Parathyroid adenoma (tissue), 2 donors: ENCODE data around the gene BMP7.

Experiments used
- H2AFZ ChIP-seq: fragments of 300-600 bp; sonication (generic); one replicate; pipeline ENCODE4 v1.7.0; 2017; ENCODE audit warnings: antibody characterized with exemption, mild to moderate bottlenecking
- H3K27ac ChIP-seq: fragments of 300-600 bp; sonication (generic); one replicate; pipeline ENCODE4 v1.7.0; 2017
- H3K27me3 ChIP-seq: fragments of 300-600 bp; sonication (generic); one replicate; pipeline ENCODE4 v1.7.0; 2017; ENCODE audit warnings: low read length; ENCODE audit not compliant: control insufficient read depth, insufficient read depth
- H3K36me3 ChIP-seq: fragments of 300-600 bp; sonication (generic); one replicate; pipeline ENCODE4 v1.7.0; 2017; ENCODE audit warnings: low read length; ENCODE audit not compliant: control insufficient read depth, insufficient read depth
- H3K4me1 ChIP-seq: fragments of 300-600 bp; sonication (generic); one replicate; pipeline ENCODE4 v1.7.0; 2017; ENCODE audit warnings: control low read depth
- H3K4me2 ChIP-seq: fragments of 300-600 bp; sonication (generic); one replicate; pipeline ENCODE4 v1.7.0; 2017; ENCODE audit warnings: low read length
- H3K4me3 ChIP-seq: fragments of 300-600 bp; sonication (generic); one replicate; pipeline ENCODE4 v1.7.0; 2017; ENCODE audit warnings: low read depth, low read length
- H3K79me2 ChIP-seq: fragments of 300-600 bp; sonication (generic); one replicate; pipeline ENCODE4 v1.7.0; 2017; ENCODE audit warnings: control low read depth
- H3K9ac ChIP-seq: fragments of 300-600 bp; sonication (generic); one replicate; pipeline ENCODE4 v1.7.0; 2017; ENCODE audit warnings: mild to moderate bottlenecking
- H3K9me3 ChIP-seq: fragments of 300-600 bp; sonication (generic); one replicate; pipeline ENCODE4 v1.7.0; 2017; ENCODE audit warnings: low read length; ENCODE audit not compliant: control insufficient read depth
- TF ChIP-seq, protein P1 (sequence below): fragments of 300-600 bp; sonication (generic); IDR thresholded peaks from one replicate; pipeline ENCODE4 v1.7.0; 2017; ENCODE audit warnings: antibody characterized with exemption, mild to moderate bottlenecking
- donor health status: primary hyperparathyroidism.

The BMP7 gene

DNA sequence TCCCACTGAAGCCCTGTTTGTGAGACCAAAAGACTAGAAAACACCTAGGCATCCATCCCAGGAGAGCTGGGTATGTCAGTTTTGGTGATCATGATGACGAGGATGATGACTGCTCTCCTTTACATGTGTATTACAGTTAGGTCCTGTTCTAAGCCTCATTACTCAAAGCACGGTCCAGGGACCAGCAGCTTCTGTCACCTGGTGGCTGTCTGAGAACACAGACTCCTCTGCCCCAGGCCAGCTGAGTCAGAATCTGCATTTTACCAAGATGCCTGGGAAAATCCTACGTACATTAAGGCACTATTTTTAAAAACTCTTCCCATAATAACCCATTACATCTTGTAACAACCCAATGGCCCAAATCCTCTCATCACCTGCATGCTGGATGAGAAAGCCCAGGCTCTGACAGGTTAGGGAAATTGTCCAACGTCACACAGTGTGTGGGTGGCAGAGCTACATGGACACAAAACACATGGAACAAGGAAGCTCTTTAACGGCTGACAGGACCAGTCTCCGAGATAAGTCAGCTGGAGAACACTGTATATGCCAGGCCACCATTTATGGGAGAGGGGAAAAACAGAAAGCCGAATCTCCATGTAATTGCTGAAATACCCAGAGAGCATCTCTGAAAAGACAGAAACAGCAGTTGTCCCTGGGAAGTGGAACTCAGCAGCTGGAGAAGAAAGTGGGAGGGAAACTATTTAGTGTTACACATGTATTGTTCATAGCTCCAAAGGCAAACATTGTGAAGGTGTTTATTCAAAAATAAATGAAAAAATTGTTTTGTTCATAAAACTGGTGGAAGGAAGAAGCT lies 65.4 kb downstream of the BMP7 start:
- no peak overlapping the region for H3K4me2 ChIP-seq
- no peaks in the 10 kb centered on the region for H3K36me3 ChIP-seq
- no peak overlapping the region for H3K27ac ChIP-seq
- no peak overlapping the region for H3K4me3 ChIP-seq
- H3K27me3 ChIP-seq, result no peaks in the 10 kb centered on the region
- TF ChIP-seq, protein P1, sequence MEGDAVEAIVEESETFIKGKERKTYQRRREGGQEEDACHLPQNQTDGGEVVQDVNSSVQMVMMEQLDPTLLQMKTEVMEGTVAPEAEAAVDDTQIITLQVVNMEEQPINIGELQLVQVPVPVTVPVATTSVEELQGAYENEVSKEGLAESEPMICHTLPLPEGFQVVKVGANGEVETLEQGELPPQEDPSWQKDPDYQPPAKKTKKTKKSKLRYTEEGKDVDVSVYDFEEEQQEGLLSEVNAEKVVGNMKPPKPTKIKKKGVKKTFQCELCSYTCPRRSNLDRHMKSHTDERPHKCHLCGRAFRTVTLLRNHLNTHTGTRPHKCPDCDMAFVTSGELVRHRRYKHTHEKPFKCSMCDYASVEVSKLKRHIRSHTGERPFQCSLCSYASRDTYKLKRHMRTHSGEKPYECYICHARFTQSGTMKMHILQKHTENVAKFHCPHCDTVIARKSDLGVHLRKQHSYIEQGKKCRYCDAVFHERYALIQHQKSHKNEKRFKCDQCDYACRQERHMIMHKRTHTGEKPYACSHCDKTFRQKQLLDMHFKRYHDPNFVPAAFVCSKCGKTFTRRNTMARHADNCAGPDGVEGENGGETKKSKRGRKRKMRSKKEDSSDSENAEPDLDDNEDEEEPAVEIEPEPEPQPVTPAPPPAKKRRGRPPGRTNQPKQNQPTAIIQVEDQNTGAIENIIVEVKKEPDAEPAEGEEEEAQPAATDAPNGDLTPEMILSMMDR, result no peak
- H3K9ac ChIP-seq, result no peak overlapping the region
- H3K79me2 ChIP-seq, result no peaks in the 10 kb centered on the region
- no peaks in the 10 kb centered on the region for H3K4me1 ChIP-seq
- H3K9me3 ChIP-seq, result no peaks in the 10 kb centered on the region
- H2AFZ ChIP-seq, result no peak overlapping the region

GRCh38 chr20:57199656-57200405 lies 66.6 kb downstream of the BMP7 start:
- no peaks in the 10 kb centered on the region for H3K4me1 ChIP-seq
- H3K27ac ChIP-seq, result no peak overlapping the region
- no peak overlapping the region for H3K4me3 ChIP-seq
- H3K36me3 ChIP-seq, result no peaks in the 10 kb centered on the region
- TF ChIP-seq, protein P1, result no peak
- no peak overlapping the region for H3K4me2 ChIP-seq
- H3K9me3 ChIP-seq, result no peaks in the 10 kb centered on the region
- no peak overlapping the region for H2AFZ ChIP-seq
- no peak overlapping the region for H3K9ac ChIP-seq
- no peaks in the 10 kb centered on the region for H3K27me3 ChIP-seq
- no peaks in the 10 kb centered on the region for H3K79me2 ChIP-seq

DNA sequence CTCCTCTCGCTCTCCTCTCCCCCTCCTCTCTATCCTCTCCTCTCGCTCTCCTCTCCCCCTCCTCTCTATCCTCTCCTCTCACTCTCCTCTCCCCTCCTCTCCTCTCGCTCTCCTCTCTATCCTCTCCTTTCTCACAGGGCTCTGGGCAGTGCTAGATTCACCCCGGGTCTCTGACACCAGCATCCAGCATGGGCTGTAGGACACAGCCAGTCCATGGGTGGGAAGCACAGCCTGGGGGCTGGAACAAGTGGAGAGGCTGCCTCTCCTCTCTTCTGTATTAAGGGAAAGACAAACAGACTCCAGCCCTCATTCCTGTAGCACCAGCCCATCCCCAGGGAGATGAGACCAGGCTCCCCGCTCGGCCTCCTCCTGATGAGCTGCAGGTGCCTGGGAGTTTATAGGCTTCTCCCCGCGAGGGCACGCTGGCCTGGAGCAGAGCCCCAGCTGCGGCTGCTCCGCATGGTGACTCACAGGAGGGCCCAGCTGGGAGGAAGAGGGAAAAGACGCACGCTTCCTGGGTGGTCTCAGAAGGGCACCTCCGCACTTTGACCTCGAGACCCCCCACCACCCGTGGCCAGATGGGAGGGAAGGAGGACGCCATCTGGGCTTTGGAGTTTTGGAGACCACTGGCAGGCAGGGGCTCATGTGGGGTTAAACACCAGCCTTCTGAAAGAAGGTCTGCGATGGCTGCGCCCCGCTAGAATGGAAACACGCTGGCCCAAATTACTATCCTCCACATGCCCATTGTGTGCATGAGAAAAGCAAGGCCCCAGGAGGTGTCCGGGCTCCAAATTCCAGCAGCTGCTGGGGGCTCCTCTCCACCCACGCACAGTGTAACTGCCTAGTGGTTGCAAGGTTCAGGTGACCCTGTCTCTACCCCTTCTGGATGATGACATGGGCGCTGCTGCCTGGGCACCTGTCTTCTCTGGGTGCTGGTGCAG lies 68.0 kb downstream of the BMP7 start:
- H3K9me3 ChIP-seq, result no peaks in the 10 kb centered on the region
- H3K36me3 ChIP-seq, result no peaks in the 10 kb centered on the region
- no peak overlapping the region for H3K27ac ChIP-seq
- H3K27me3 ChIP-seq, result no peaks in the 10 kb centered on the region
- H3K79me2 ChIP-seq, result no peaks in the 10 kb centered on the region
- no peak overlapping the region for H3K4me3 ChIP-seq
- no peak overlapping the region for H2AFZ ChIP-seq
- H3K4me2 ChIP-seq, result no peak overlapping the region
- H3K9ac ChIP-seq, result no peak overlapping the region
- H3K4me1 ChIP-seq, result no peaks in the 10 kb centered on the region
- TF ChIP-seq, protein P1, result no peak

DNA sequence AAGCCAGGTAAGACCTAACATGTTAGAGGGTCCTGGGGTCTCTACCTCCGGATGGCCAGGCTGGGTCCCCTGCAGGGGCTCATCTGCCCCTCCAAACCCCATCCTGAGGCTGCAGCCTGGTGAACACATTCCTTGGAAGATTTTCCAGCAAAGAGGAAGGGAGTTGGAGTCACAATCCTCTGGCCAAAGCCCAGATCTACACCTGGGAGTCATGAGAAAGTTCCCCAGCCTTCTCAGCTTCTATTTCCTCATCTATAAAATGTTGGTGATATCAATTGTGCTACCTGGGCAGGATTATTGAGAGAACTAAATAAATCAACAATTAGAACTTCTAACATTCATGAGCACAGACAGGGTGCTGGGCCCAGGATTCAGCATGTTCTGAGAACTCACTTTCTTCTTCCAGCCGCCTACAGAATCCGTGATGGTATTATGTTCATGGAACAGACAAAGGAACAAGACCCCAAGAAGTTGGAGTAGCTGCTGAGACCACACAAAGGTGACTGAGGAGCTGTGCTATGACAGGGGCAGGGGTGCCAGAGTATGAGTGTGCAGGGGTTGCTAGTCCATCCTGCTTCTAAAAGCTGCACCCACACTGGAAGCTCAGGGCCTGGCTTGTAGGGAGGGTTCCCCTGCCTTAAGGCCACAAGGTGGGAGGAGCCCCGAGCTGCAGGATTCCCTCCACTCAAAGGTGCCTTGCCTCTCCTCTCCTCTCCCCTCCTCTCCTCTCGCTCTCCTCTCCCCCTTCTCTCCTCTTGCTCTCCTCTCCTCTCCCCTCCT lies 68.9 kb downstream of the BMP7 start:
- Histone ChIP-seq H3K27ac (no peak overlapping the region), H3K9me3 (no peaks in the 10 kb centered on the region), H3K4me2 (no peak overlapping the region), H3K79me2 (no peaks in the 10 kb centered on the region), H2AFZ (no peak overlapping the region), H3K4me3 (no peak overlapping the region), H3K36me3 (no peaks in the 10 kb centered on the region), H3K27me3 (no peaks in the 10 kb centered on the region), H3K4me1 (no peaks in the 10 kb centered on the region), H3K9ac (no peak overlapping the region)
- TF ChIP-seq, protein P1, result no peak
